HEK293T (cell line): ENCODE results near the gene TMCO2.

Source experiments
- BHLHE40 ChIP-seq: fragments of 450-650 bp; IDR thresholded peaks from 2 replicates; pipeline ENCODE4 v1.6.1; 2016; ENCODE audit warnings: mild to moderate bottlenecking, moderate library complexity, borderline replicate concordance
- CTBP1 ChIP-seq: fragments of 450-650 bp; IDR thresholded peaks from 2 replicates; pipeline ENCODE4 v1.6.1; 2016; ENCODE audit warnings: borderline replicate concordance
- ELF4 ChIP-seq: fragments of 450-650 bp; IDR thresholded peaks from 2 replicates; pipeline ENCODE4 v1.6.1; 2017; ENCODE audit warnings: antibody characterized with exemption
- FOXA1 ChIP-seq: fragments of 450-650 bp; IDR thresholded peaks from 2 replicates; pipeline ENCODE4 v1.6.1; 2016; ENCODE audit warnings: mild to moderate bottlenecking
- FOXK2 ChIP-seq: fragments of 450-650 bp; IDR thresholded peaks from 2 replicates; pipeline ENCODE4 v1.6.1; 2016; ENCODE audit warnings: mild to moderate bottlenecking
- FOXM1 ChIP-seq: fragments of 450-650 bp; IDR thresholded peaks from 2 replicates; pipeline ENCODE4 v1.6.1; 2017; ENCODE audit warnings: mild to moderate bottlenecking, borderline replicate concordance
- HDGF ChIP-seq: fragments of 450-650 bp; IDR thresholded peaks from 2 replicates; pipeline ENCODE4 v1.6.1; 2017; ENCODE audit warnings: antibody characterized with exemption, borderline replicate concordance
- L3MBTL2 ChIP-seq: fragments of 450-650 bp; conservative IDR thresholded peaks from 2 replicates; pipeline ENCODE4 v1.6.1; 2016; ENCODE audit warnings: mild to moderate bottlenecking
- NFRKB ChIP-seq: fragments of 450-650 bp; IDR thresholded peaks from 2 replicates; pipeline ENCODE4 v1.6.1; 2016; ENCODE audit warnings: mild to moderate bottlenecking, moderate library complexity
- TF ChIP-seq, protein P1 (sequence below): fragments of 450-650 bp; IDR thresholded peaks from 2 replicates; pipeline ENCODE4 v1.6.1; 2016

DNA sequence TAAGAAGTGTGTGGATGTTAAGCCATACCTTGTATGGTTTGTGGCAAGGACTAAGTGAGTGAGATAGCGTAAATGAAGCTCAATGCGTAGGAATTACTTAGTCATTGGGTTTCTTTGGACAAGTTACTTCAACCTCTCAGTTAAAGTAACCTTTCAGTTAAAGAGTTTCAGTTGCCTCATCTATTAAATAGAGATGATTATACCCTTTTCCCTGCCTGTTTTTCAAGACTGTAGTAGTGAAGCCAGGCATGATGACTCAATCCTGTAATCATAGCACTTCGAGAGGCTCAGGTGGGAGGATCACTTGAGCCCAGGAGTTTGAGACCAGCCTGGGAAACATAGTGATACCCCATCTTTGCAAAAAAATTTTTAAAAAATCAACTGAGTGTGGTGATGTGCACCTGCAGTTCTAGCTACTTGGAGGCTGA is 16.6 kb downstream of the TMCO2 start:
- TF ChIP-seq L3MBTL2 (no peak), FOXK2 (no peak), FOXA1 (no peak), ELF4 (no peak), CTBP1 (no peak), FOXM1 (no peak), HDGF (no peak), BHLHE40 (no peak), NFRKB (no peak)
- TF ChIP-seq, protein P1, sequence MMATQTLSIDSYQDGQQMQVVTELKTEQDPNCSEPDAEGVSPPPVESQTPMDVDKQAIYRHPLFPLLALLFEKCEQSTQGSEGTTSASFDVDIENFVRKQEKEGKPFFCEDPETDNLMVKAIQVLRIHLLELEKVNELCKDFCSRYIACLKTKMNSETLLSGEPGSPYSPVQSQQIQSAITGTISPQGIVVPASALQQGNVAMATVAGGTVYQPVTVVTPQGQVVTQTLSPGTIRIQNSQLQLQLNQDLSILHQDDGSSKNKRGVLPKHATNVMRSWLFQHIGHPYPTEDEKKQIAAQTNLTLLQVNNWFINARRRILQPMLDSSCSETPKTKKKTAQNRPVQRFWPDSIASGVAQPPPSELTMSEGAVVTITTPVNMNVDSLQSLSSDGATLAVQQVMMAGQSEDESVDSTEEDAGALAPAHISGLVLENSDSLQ = no peak
